ENCODE results near the gene PLXNA4.
"Not testable (repeated sequence)": the region's sequence is repeated elsewhere in the genome, so short reads cannot be mapped to it uniquely, and the experiment has no call there.

Gene PLXNA4

GRCh38 chr7:132596588-132596987 is 20.3 kb upstream of the PLXNA4 start:
- TF ChIP-seq CTCF (IDR thresholded peaks at IDR 0.05; ENCODE audit: insufficient read depth, low read length) (no peak), GABPA (IDR thresholded peaks at IDR 0.05; ENCODE audit: low read depth) (no peak), SPI1 (IDR thresholded peaks at IDR 0.05; ENCODE audit: borderline replicate concordance, low read depth) (no peak), POLR2AphosphoS5 (IDR thresholded peaks at IDR 0.05; ENCODE audit: low read depth) (no peak)
- TF ChIP-seq, protein P1, sequence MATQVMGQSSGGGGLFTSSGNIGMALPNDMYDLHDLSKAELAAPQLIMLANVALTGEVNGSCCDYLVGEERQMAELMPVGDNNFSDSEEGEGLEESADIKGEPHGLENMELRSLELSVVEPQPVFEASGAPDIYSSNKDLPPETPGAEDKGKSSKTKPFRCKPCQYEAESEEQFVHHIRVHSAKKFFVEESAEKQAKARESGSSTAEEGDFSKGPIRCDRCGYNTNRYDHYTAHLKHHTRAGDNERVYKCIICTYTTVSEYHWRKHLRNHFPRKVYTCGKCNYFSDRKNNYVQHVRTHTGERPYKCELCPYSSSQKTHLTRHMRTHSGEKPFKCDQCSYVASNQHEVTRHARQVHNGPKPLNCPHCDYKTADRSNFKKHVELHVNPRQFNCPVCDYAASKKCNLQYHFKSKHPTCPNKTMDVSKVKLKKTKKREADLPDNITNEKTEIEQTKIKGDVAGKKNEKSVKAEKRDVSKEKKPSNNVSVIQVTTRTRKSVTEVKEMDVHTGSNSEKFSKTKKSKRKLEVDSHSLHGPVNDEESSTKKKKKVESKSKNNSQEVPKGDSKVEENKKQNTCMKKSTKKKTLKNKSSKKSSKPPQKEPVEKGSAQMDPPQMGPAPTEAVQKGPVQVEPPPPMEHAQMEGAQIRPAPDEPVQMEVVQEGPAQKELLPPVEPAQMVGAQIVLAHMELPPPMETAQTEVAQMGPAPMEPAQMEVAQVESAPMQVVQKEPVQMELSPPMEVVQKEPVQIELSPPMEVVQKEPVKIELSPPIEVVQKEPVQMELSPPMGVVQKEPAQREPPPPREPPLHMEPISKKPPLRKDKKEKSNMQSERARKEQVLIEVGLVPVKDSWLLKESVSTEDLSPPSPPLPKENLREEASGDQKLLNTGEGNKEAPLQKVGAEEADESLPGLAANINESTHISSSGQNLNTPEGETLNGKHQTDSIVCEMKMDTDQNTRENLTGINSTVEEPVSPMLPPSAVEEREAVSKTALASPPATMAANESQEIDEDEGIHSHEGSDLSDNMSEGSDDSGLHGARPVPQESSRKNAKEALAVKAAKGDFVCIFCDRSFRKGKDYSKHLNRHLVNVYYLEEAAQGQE (IDR thresholded peaks at IDR 0.05; ENCODE audit: insufficient replicate concordance, low read depth) = no peak
- no peak for DNase-seq (ENCODE audit: low read depth in 1 of 2, low spot score in 1 of 2)
- no peak overlapping the region for H3K27ac ChIP-seq (replicated peaks)

GRCh38 chr7:132594741-132595140 is 18.5 kb upstream of the PLXNA4 start:
- H3K4me3 ChIP-seq (replicated peaks; ENCODE audit: insufficient read depth, low read length); H3K27me3 ChIP-seq (ENCODE audit: insufficient read depth, poor library complexity, severe bottlenecking); DNase-seq (ENCODE audit: low read depth in 1 of 2, low spot score in 1 of 2); H3K27ac ChIP-seq (replicated peaks): not testable (repeated sequence)

More at GRCh38 chr7:132596588-132596987, 20.3 kb upstream of the PLXNA4 start:
- H3K4me3 ChIP-seq (replicated peaks; ENCODE audit: insufficient read depth, low read length) = no peak overlapping the region
- no peaks in the 10 kb centered on the region for H3K27me3 ChIP-seq (ENCODE audit: insufficient read depth, poor library complexity, severe bottlenecking)

- TF ChIP-seq SPI1 (IDR thresholded peaks at IDR 0.05; ENCODE audit: borderline replicate concordance, low read depth) (no peak), GABPA (IDR thresholded peaks at IDR 0.05; ENCODE audit: low read depth) (no peak), CTCF (IDR thresholded peaks at IDR 0.05; ENCODE audit: insufficient read depth, low read length) (no peak), POLR2AphosphoS5 (IDR thresholded peaks at IDR 0.05; ENCODE audit: low read depth) (no peak)
- TF ChIP-seq, protein P1 (IDR thresholded peaks at IDR 0.05; ENCODE audit: insufficient replicate concordance, low read depth) = no peak
- no peaks in the 10 kb centered on the region for H3K27me3 ChIP-seq (ENCODE audit: insufficient read depth, poor library complexity, severe bottlenecking)
- no peak for DNase-seq (ENCODE audit: low read depth in 1 of 2, low spot score in 1 of 2)
- H3K4me3 ChIP-seq (replicated peaks; ENCODE audit: insufficient read depth, low read length) = no peak overlapping the region
- H3K27ac ChIP-seq (replicated peaks) = no peak overlapping the region
These were observed 16.7 kb upstream of the PLXNA4 start for GRCh38 chr7:132592936-132593335.

- Histone ChIP-seq H3K27me3 (ENCODE audit: insufficient read depth, poor library complexity, severe bottlenecking) (no peaks in the 10 kb centered on the region), H3K4me3 (replicated peaks; ENCODE audit: insufficient read depth, low read length) (no peak overlapping the region), H3K27ac (replicated peaks) (no peak overlapping the region)
- no peak for TF ChIP-seq SPI1 (IDR thresholded peaks at IDR 0.05; ENCODE audit: borderline replicate concordance, low read depth)
- TF ChIP-seq, protein P1 (IDR thresholded peaks at IDR 0.05; ENCODE audit: insufficient replicate concordance, low read depth) = no peak
- TF ChIP-seq CTCF (IDR thresholded peaks at IDR 0.05; ENCODE audit: insufficient read depth, low read length) = no peak
- no peak for TF ChIP-seq POLR2AphosphoS5 (IDR thresholded peaks at IDR 0.05; ENCODE audit: low read depth)
- no peak for TF ChIP-seq GABPA (IDR thresholded peaks at IDR 0.05; ENCODE audit: low read depth)
- no peak for DNase-seq (ENCODE audit: low read depth in 1 of 2, low spot score in 1 of 2)
These were observed 16.1 kb upstream of the PLXNA4 start for GRCh38 chr7:132592231-132592920.
